Fibroblast of skin of left biceps (primary cell): ENCODE data around the gene CCT2.
A peak's percentile ranks its signal among the peaks of the same experiment; 100 is the strongest.

Experiments used
- DNase-seq, 2 experiments: peaks; one replicate each; pipeline ENCODE4 v3.0.0-alpha.2; 2013; ENCODE audit warnings: low read depth in 2 of 2

The CCT2 gene

GRCh38 chr12:69585189-69586062 is at the start of gene CCT2:
Gene CCT2 (plus strand): TSS chr12:69585459. CDS start chr12:69585522, 63 bp downstream.
- peak; percentile 85 to 88 for DNase-seq

- DNase-seq = peak; percentile 50 to 63
These were observed 44.3 kb upstream of the CCT2 start for GRCh38 chr12:69540987-69541386.

GRCh38 chr12:69544087-69544486 is 41.2 kb upstream of the CCT2 start:
- DNase-seq = no peak

GRCh38 chr12:69545081-69545480 is 40.2 kb upstream of the CCT2 start:
- no peak for DNase-seq

- no peak for DNase-seq
These were observed 38.4 kb upstream of the CCT2 start for GRCh38 chr12:69546693-69547438.

GRCh38 chr12:69548687-69549086 is 36.6 kb upstream of the CCT2 start:
- no peak for DNase-seq

GRCh38 chr12:69550569-69551350 is 34.5 kb upstream of the CCT2 start:
- no peak for DNase-seq

- DNase-seq = no peak
These were observed 31.5 kb upstream of the CCT2 start for GRCh38 chr12:69553628-69554248.

GRCh38 chr12:69555461-69555860 is 29.8 kb upstream of the CCT2 start:
- peak; percentile 97 for DNase-seq

- DNase-seq = no peak
These were observed 28.9 kb upstream of the CCT2 start for GRCh38 chr12:69556383-69556782.

GRCh38 chr12:69563166-69563762 is 22.0 kb upstream of the CCT2 start:
- DNase-seq = no peak

GRCh38 chr12:69566603-69567002 is 18.7 kb upstream of the CCT2 start:
- DNase-seq = no peak

- peak in 1 of 2 experiments; percentile 24 for DNase-seq
These were observed 16.0 kb upstream of the CCT2 start for GRCh38 chr12:69569236-69569635.

GRCh38 chr12:69570000-69570516 is 15.2 kb upstream of the CCT2 start:
- DNase-seq = peak in 1 of 2 experiments; percentile 45

GRCh38 chr12:69570545-69571399 is 14.5 kb upstream of the CCT2 start:
- no peak for DNase-seq

GRCh38 chr12:69575346-69575745 is 9.9 kb upstream of the CCT2 start:
- DNase-seq = no peak

GRCh38 chr12:69578283-69578682 is 7.0 kb upstream of the CCT2 start:
- no peak for DNase-seq

GRCh38 chr12:69579029-69579428 is 6.2 kb upstream of the CCT2 start:
- no peak for DNase-seq

- DNase-seq = no peak
These were observed 5.2 kb upstream of the CCT2 start for GRCh38 chr12:69580074-69580473.

- DNase-seq = no peak
These were observed 2.1 kb upstream of the CCT2 start for GRCh38 chr12:69583203-69583602.
